ENCODE measurements around the gene GRAP2.
"Not testable (repeated sequence)": the region's sequence is repeated elsewhere in the genome, so short reads cannot be mapped to it uniquely, and the experiment has no call there.

GRAP2 gene

GRCh38 chr22:39898997-39899396, 1.9 kb upstream of the GRAP2 start:
- H3K9me3 ChIP-seq (ENCODE audit: control insufficient read depth, low read length): no peaks in the 10 kb centered on the region
- H3K4me1 ChIP-seq (ENCODE audit: control insufficient read depth, insufficient read depth, low read length, poor library complexity, severe bottlenecking): no peaks in the 10 kb centered on the region
- H3K27ac ChIP-seq (ENCODE audit: low read depth, low read length, severe bottlenecking): no peak overlapping the region
- H3K4me3 ChIP-seq (ENCODE audit: extremely low read depth, insufficient read depth, low read length, poor library complexity, severe bottlenecking): no peak overlapping the region
- no peaks in the 10 kb centered on the region for H3K36me3 ChIP-seq (ENCODE audit: control insufficient read depth, insufficient read depth, low read length)
- WGBS, 2 experiments (ENCODE audit: insufficient coverage in 2 of 2): 75 to 90% methylated on average over 1 of the region's 2 CpGs

GRCh38 chr22:39901565-39902146, 772 bp downstream of the GRAP2 start:
- Histone ChIP-seq H3K4me1 (ENCODE audit: control insufficient read depth, insufficient read depth, low read length, poor library complexity, severe bottlenecking) (no peaks in the 10 kb centered on the region), H3K4me3 (ENCODE audit: extremely low read depth, insufficient read depth, low read length, poor library complexity, severe bottlenecking) (no peak overlapping the region), H3K27ac (ENCODE audit: low read depth, low read length, severe bottlenecking) (no peak overlapping the region), H3K36me3 (ENCODE audit: control insufficient read depth, insufficient read depth, low read length) (no peaks in the 10 kb centered on the region), H3K9me3 (ENCODE audit: control insufficient read depth, low read length) (no peaks in the 10 kb centered on the region)
- 94% methylated on average over 3 to 5 of the region's 8 CpGs for WGBS, 2 experiments (ENCODE audit: insufficient coverage in 2 of 2)

GRCh38 chr22:39904024-39904423, 3.1 kb downstream of the GRAP2 start:
- not testable (repeated sequence) for H3K9me3 ChIP-seq (ENCODE audit: control insufficient read depth, low read length); H3K27ac ChIP-seq (ENCODE audit: low read depth, low read length, severe bottlenecking); H3K4me1 ChIP-seq (ENCODE audit: control insufficient read depth, insufficient read depth, low read length, poor library complexity, severe bottlenecking); H3K36me3 ChIP-seq (ENCODE audit: control insufficient read depth, insufficient read depth, low read length); H3K4me3 ChIP-seq (ENCODE audit: extremely low read depth, insufficient read depth, low read length, poor library complexity, severe bottlenecking)
- 94 to 98% methylated on average over 7 to 8 of the region's 10 CpGs for WGBS, 2 experiments (ENCODE audit: insufficient coverage in 2 of 2)

- H3K4me1 ChIP-seq (ENCODE audit: control insufficient read depth, insufficient read depth, low read length, poor library complexity, severe bottlenecking): peaks cover 5% of the 10 kb centered on the region
- no peaks in the 10 kb centered on the region for H3K36me3 ChIP-seq (ENCODE audit: control insufficient read depth, insufficient read depth, low read length)
- no peak overlapping the region for H3K27ac ChIP-seq (ENCODE audit: low read depth, low read length, severe bottlenecking)
- H3K4me3 ChIP-seq (ENCODE audit: extremely low read depth, insufficient read depth, low read length, poor library complexity, severe bottlenecking): no peak overlapping the region
- no peaks in the 10 kb centered on the region for H3K9me3 ChIP-seq (ENCODE audit: control insufficient read depth, low read length)
- WGBS, 2 experiments (ENCODE audit: insufficient coverage in 2 of 2): 94% methylated on average over 2 of the region's 4 CpGs; no CpG with 5 or more reads in 1 of the 2 experiments
Measured at GRCh38 chr22:39904862-39905261, 4.0 kb downstream of the GRAP2 start.

GRCh38 chr22:39905687-39906086, 4.8 kb downstream of the GRAP2 start:
- 100% methylated on average over 2 of the region's 3 CpGs for WGBS, 2 experiments (ENCODE audit: insufficient coverage in 2 of 2)
- no peak overlapping the region for H3K4me3 ChIP-seq (ENCODE audit: extremely low read depth, insufficient read depth, low read length, poor library complexity, severe bottlenecking)
- no peaks in the 10 kb centered on the region for H3K36me3 ChIP-seq (ENCODE audit: control insufficient read depth, insufficient read depth, low read length)
- no peaks in the 10 kb centered on the region for H3K9me3 ChIP-seq (ENCODE audit: control insufficient read depth, low read length)
- H3K27ac ChIP-seq (ENCODE audit: low read depth, low read length, severe bottlenecking): no peak overlapping the region
- peaks cover 5% of the 10 kb centered on the region for H3K4me1 ChIP-seq (ENCODE audit: control insufficient read depth, insufficient read depth, low read length, poor library complexity, severe bottlenecking)

- Histone ChIP-seq H3K36me3 (ENCODE audit: control insufficient read depth, insufficient read depth, low read length) (no peaks in the 10 kb centered on the region), H3K9me3 (ENCODE audit: control insufficient read depth, low read length) (no peaks in the 10 kb centered on the region), H3K27ac (ENCODE audit: low read depth, low read length, severe bottlenecking) (no peak overlapping the region), H3K4me1 (ENCODE audit: control insufficient read depth, insufficient read depth, low read length, poor library complexity, severe bottlenecking) (peaks cover 5% of the 10 kb centered on the region), H3K4me3 (ENCODE audit: extremely low read depth, insufficient read depth, low read length, poor library complexity, severe bottlenecking) (no peak overlapping the region)
- 80% methylated on average over 1 of the region's 3 CpGs; no CpG with 5 or more reads in 1 of the 2 experiments for WGBS, 2 experiments (ENCODE audit: insufficient coverage in 2 of 2)
Measured at GRCh38 chr22:39906207-39906606, 5.3 kb downstream of the GRAP2 start.

- Histone ChIP-seq H3K9me3 (ENCODE audit: control insufficient read depth, low read length) (no peaks in the 10 kb centered on the region), H3K27ac (ENCODE audit: low read depth, low read length, severe bottlenecking) (no peak overlapping the region), H3K4me1 (ENCODE audit: control insufficient read depth, insufficient read depth, low read length, poor library complexity, severe bottlenecking) (peaks cover 5% of the 10 kb centered on the region), H3K36me3 (ENCODE audit: control insufficient read depth, insufficient read depth, low read length) (no peaks in the 10 kb centered on the region), H3K4me3 (ENCODE audit: extremely low read depth, insufficient read depth, low read length, poor library complexity, severe bottlenecking) (no peak overlapping the region)
- WGBS, 2 experiments (ENCODE audit: insufficient coverage in 2 of 2): 100% methylated on average over 1 to 2 of the region's 6 CpGs
Measured at GRCh38 chr22:39907047-39907446, 6.2 kb downstream of the GRAP2 start.

GRCh38 chr22:39907605-39908097, 6.8 kb downstream of the GRAP2 start:
- H3K4me3 ChIP-seq (ENCODE audit: extremely low read depth, insufficient read depth, low read length, poor library complexity, severe bottlenecking): no peak overlapping the region
- H3K9me3 ChIP-seq (ENCODE audit: control insufficient read depth, low read length): no peaks in the 10 kb centered on the region
- WGBS, 2 experiments (ENCODE audit: insufficient coverage in 2 of 2): 88 to 96% methylated on average over 4 to 6 of the region's 9 CpGs

GRCh38 chr22:39908136-39908535, 7.3 kb downstream of the GRAP2 start:
- Histone ChIP-seq H3K9me3 (ENCODE audit: control insufficient read depth, low read length) (no peaks in the 10 kb centered on the region), H3K4me3 (ENCODE audit: extremely low read depth, insufficient read depth, low read length, poor library complexity, severe bottlenecking) (no peak overlapping the region), H3K4me1 (ENCODE audit: control insufficient read depth, insufficient read depth, low read length, poor library complexity, severe bottlenecking) (peaks cover 5% of the 10 kb centered on the region), H3K36me3 (ENCODE audit: control insufficient read depth, insufficient read depth, low read length) (no peaks in the 10 kb centered on the region), H3K27ac (ENCODE audit: low read depth, low read length, severe bottlenecking) (no peak overlapping the region)
- WGBS, 2 experiments (ENCODE audit: insufficient coverage in 2 of 2): 90 to 100% methylated on average over 1 to 2 of the region's 2 CpGs

More at GRCh38 chr22:39907605-39908097, 6.8 kb downstream of the GRAP2 start:
- H3K4me1 ChIP-seq (ENCODE audit: control insufficient read depth, insufficient read depth, low read length, poor library complexity, severe bottlenecking): peaks cover 5% of the 10 kb centered on the region
- no peak overlapping the region for H3K27ac ChIP-seq (ENCODE audit: low read depth, low read length, severe bottlenecking)
- no peaks in the 10 kb centered on the region for H3K36me3 ChIP-seq (ENCODE audit: control insufficient read depth, insufficient read depth, low read length)

- 77 to 80% methylated on average over 4 to 5 of the region's 5 CpGs for WGBS, 2 experiments (ENCODE audit: insufficient coverage in 2 of 2)
Measured at GRCh38 chr22:39908737-39909136, 7.9 kb downstream of the GRAP2 start.

GRCh38 chr22:39910876-39911613, 10.2 kb downstream of the GRAP2 start:
- WGBS, 2 experiments (ENCODE audit: insufficient coverage in 2 of 2): 89 to 100% methylated on average over 4 to 7 of the region's 9 CpGs
- Histone ChIP-seq H3K9me3 (ENCODE audit: control insufficient read depth, low read length) (no peaks in the 10 kb centered on the region), H3K36me3 (ENCODE audit: control insufficient read depth, insufficient read depth, low read length) (no peaks in the 10 kb centered on the region), H3K4me1 (ENCODE audit: control insufficient read depth, insufficient read depth, low read length, poor library complexity, severe bottlenecking) (peaks cover 5% of the 10 kb centered on the region), H3K4me3 (ENCODE audit: extremely low read depth, insufficient read depth, low read length, poor library complexity, severe bottlenecking) (no peak overlapping the region), H3K27ac (ENCODE audit: low read depth, low read length, severe bottlenecking) (no peak overlapping the region)

More at GRCh38 chr22:39908737-39909136, 7.9 kb downstream of the GRAP2 start:
- no peak overlapping the region for H3K4me3 ChIP-seq (ENCODE audit: extremely low read depth, insufficient read depth, low read length, poor library complexity, severe bottlenecking)
- H3K9me3 ChIP-seq (ENCODE audit: control insufficient read depth, low read length): no peaks in the 10 kb centered on the region
- H3K4me1 ChIP-seq (ENCODE audit: control insufficient read depth, insufficient read depth, low read length, poor library complexity, severe bottlenecking): peaks cover 5% of the 10 kb centered on the region
- no peak overlapping the region for H3K27ac ChIP-seq (ENCODE audit: low read depth, low read length, severe bottlenecking)
- no peaks in the 10 kb centered on the region for H3K36me3 ChIP-seq (ENCODE audit: control insufficient read depth, insufficient read depth, low read length)

All from mesodermal cell (in vitro differentiated cells).